ENCODE measurements around the gene FAM124B.
"Not testable (repeated sequence)": the region's sequence is repeated elsewhere in the genome, so short reads cannot be mapped to it uniquely, and the experiment has no call there.

Gene FAM124B

DNA sequence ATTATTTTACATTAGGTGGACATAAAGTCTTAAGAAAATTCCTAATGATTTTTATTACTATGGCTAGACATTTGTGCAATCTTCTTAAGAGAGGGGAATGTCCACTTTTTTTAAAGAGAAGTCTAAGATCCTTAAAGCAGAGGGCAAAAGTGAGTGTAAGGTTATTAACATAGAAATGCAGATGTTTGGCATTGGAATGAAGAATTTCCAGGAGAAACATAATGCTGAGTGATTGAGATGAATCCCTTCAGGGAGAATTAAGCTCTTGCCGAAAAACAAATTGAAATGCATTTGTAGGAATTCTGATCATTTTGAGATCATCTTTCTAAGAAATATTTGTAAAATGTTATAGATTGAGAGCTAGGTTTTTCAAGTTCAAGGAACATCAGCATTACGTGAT is 15.0 kb downstream of the FAM124B start:
- Histone ChIP-seq H3K4me3 (ENCODE audit: insufficient read depth, low read depth, low read length, poor library complexity, severe bottlenecking) (no peak overlapping the region), H3K27me3 (replicated peaks; ENCODE audit: control insufficient read depth, insufficient read depth, low read length, poor library complexity, severe bottlenecking) (no peaks in the 10 kb centered on the region), H3K36me3 (ENCODE audit: control insufficient read depth, insufficient read depth, low read length) (no peaks in the 10 kb centered on the region), H3K27ac (ENCODE audit: insufficient read depth, low read length, poor library complexity, severe bottlenecking) (no peak overlapping the region), H3K4me1 (ENCODE audit: control insufficient read depth, insufficient read depth, low read length, poor library complexity, severe bottlenecking) (no peaks in the 10 kb centered on the region), H3K9me3 (ENCODE audit: control insufficient read depth, low read length) (no peaks in the 10 kb centered on the region)
- no peak for DNase-seq

DNA sequence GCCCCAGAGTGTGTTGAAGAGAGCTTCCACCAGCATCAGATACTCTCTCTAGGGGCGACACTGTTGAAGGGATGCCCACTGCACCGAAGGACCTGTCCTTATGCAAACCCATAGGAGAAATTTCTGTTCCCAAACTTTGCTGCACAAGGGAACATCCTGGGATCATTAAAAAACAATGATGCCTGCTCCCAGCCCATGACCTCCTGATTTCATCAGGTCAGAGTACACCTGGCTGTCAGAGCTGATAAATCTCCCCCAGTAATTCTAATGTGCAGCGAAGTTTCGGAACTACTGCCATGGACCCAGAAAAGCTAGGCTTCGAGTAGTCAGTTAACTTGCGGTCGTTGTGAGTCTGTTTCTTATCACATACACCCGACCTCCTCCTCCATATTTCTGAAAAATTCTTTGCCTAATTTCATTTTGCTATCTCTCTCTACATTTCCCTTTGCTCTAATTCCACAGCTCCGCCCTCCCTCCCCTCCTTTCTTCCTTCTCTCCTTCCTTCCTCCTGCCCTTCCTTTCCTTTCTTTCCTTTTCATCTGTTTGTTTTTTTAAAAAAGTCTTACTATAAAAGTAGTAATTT is 18.8 kb downstream of the FAM124B start:
- no peaks in the 10 kb centered on the region for H3K4me1 ChIP-seq (ENCODE audit: control insufficient read depth, insufficient read depth, low read length, poor library complexity, severe bottlenecking)
- no peaks in the 10 kb centered on the region for H3K27me3 ChIP-seq (replicated peaks; ENCODE audit: control insufficient read depth, insufficient read depth, low read length, poor library complexity, severe bottlenecking)
- DNase-seq: no peak
- H3K36me3 ChIP-seq (ENCODE audit: control insufficient read depth, insufficient read depth, low read length): no peaks in the 10 kb centered on the region
- H3K9me3 ChIP-seq (ENCODE audit: control insufficient read depth, low read length): no peaks in the 10 kb centered on the region
- no peak overlapping the region for H3K27ac ChIP-seq (ENCODE audit: insufficient read depth, low read length, poor library complexity, severe bottlenecking)
- H3K4me3 ChIP-seq (ENCODE audit: insufficient read depth, low read depth, low read length, poor library complexity, severe bottlenecking): no peak overlapping the region

DNA sequence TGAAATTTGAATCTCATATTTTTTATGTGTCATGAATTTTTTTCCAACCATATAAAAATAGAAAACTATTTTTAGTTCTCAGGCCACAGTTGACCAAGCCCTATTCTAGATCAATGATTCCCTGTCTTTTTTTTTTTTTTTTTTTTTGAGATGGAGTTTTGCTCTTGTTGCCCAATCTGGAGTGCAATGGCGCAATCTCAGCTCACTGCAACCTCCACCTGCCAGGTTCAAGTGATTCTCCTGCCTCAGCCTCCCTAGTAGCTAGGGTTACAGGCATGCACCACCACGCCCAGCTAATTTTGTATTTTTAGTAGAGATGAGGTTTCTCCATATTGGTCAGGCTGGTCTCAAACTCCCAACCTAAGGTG is 19.6 kb downstream of the FAM124B start:
- DNase-seq; H3K4me3 ChIP-seq (ENCODE audit: insufficient read depth, low read depth, low read length, poor library complexity, severe bottlenecking); H3K36me3 ChIP-seq (ENCODE audit: control insufficient read depth, insufficient read depth, low read length); H3K4me1 ChIP-seq (ENCODE audit: control insufficient read depth, insufficient read depth, low read length, poor library complexity, severe bottlenecking); H3K9me3 ChIP-seq (ENCODE audit: control insufficient read depth, low read length); H3K27me3 ChIP-seq (replicated peaks; ENCODE audit: control insufficient read depth, insufficient read depth, low read length, poor library complexity, severe bottlenecking); H3K27ac ChIP-seq (ENCODE audit: insufficient read depth, low read length, poor library complexity, severe bottlenecking): not testable (repeated sequence)

DNA sequence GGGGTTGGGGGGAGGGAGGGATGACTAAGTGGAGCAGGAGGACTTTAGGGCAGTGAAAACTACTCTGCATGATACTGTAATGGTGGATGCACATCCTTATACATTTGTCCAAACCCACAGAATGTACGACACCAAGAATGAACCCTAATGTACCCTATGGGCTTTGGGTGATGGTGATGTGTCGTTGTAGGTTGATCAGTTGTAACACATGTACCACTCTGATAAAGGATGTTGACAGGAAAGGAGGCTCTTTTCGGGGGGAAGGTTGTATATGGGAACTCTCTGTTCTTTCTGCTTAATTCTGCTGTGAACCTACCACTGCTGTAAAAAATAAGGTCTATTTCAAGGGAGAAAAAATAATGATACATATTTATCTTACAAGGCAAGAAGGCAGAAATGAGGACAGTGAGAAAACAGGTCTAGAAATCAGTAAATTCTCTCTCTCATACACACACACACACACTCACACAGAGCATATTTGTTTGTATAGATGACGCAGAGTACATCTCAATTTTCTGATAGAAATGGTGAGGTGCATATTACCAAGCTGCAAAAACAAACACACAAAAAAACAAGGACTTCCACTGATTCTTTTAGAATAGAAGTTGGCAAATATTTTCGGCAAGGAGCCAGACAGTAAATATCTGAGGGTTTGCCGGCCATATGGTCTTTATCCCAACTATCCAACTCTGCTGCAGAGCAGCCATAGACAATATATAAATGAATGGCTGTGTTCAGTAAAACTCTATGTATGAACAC is 20.2 kb downstream of the FAM124B start:
- no peaks in the 10 kb centered on the region for H3K36me3 ChIP-seq (ENCODE audit: control insufficient read depth, insufficient read depth, low read length)
- DNase-seq: no peak
- H3K27ac ChIP-seq (ENCODE audit: insufficient read depth, low read length, poor library complexity, severe bottlenecking): no peak overlapping the region
- no peaks in the 10 kb centered on the region for H3K27me3 ChIP-seq (replicated peaks; ENCODE audit: control insufficient read depth, insufficient read depth, low read length, poor library complexity, severe bottlenecking)
- H3K4me1 ChIP-seq (ENCODE audit: control insufficient read depth, insufficient read depth, low read length, poor library complexity, severe bottlenecking): no peaks in the 10 kb centered on the region
- no peak overlapping the region for H3K4me3 ChIP-seq (ENCODE audit: insufficient read depth, low read depth, low read length, poor library complexity, severe bottlenecking)
- no peaks in the 10 kb centered on the region for H3K9me3 ChIP-seq (ENCODE audit: control insufficient read depth, low read length)

DNA sequence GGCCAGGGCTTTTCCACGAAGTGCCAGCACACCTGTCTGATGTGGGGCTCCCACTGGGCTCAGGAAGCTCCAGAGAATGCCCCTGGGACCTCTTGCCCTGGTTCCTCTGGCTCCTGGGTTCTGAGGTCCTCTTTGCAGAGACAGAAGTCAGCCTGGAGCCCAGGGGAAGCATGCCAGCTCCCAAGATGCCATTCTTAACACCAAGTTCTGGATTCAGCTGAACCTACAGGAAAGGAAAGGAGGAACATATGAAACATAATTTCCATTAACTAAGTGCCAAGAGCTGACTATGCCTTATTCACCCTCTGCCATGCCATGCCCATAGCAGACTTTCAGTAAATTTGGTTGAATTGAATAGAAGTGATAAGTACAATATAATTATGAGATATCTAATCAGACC is 21.9 kb downstream of the FAM124B start:
- no peaks in the 10 kb centered on the region for H3K9me3 ChIP-seq (ENCODE audit: control insufficient read depth, low read length)
- H3K4me3 ChIP-seq (ENCODE audit: insufficient read depth, low read depth, low read length, poor library complexity, severe bottlenecking): no peak overlapping the region
- H3K27ac ChIP-seq (ENCODE audit: insufficient read depth, low read length, poor library complexity, severe bottlenecking): no peak overlapping the region
- H3K36me3 ChIP-seq (ENCODE audit: control insufficient read depth, insufficient read depth, low read length): no peaks in the 10 kb centered on the region
- H3K27me3 ChIP-seq (replicated peaks; ENCODE audit: control insufficient read depth, insufficient read depth, low read length, poor library complexity, severe bottlenecking): no peaks in the 10 kb centered on the region
- no peak for DNase-seq
- H3K4me1 ChIP-seq (ENCODE audit: control insufficient read depth, insufficient read depth, low read length, poor library complexity, severe bottlenecking): no peaks in the 10 kb centered on the region

DNA sequence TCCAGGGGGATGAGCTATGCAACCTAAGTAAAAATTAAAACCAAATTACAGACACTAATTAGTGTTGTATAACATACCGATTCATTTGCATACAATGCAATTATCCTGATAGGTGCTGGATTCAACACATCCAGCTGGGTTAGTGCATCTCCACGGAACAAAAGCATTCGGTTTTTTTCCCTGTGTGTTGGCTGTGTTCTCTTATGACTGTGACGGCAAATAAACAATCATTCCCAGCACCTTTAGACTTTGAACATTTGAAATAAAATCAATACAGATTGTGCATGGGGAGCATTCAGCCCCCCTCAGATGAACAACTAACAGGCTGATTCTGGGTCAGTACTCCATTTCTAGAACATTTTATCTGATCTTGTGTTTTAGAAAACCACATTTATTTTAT is 22.7 kb downstream of the FAM124B start:
- Histone ChIP-seq H3K27ac (ENCODE audit: insufficient read depth, low read length, poor library complexity, severe bottlenecking) (no peak overlapping the region), H3K4me3 (ENCODE audit: insufficient read depth, low read depth, low read length, poor library complexity, severe bottlenecking) (no peak overlapping the region), H3K27me3 (replicated peaks; ENCODE audit: control insufficient read depth, insufficient read depth, low read length, poor library complexity, severe bottlenecking) (no peaks in the 10 kb centered on the region), H3K4me1 (ENCODE audit: control insufficient read depth, insufficient read depth, low read length, poor library complexity, severe bottlenecking) (no peaks in the 10 kb centered on the region), H3K36me3 (ENCODE audit: control insufficient read depth, insufficient read depth, low read length) (no peaks in the 10 kb centered on the region), H3K9me3 (ENCODE audit: control insufficient read depth, low read length) (no peaks in the 10 kb centered on the region)
- no peak for DNase-seq

DNA sequence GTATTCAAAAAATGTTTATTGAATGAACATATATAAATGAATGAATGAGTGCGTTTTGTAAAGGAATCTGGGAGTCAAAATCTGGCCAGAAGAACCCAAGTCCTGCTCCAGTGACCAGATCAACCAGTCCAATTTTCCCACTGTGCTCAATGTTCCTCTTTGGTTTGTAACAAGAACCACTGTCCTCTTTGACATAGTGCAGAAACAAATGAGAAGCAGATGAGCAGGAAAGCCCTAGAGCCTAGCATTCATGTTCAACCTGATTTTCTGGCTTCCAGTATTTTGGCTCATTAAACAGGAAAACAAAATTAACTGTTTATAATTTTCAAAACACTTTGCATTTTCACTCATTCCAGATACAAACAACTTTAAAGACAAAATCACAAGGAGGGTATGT is 23.2 kb downstream of the FAM124B start:
- Histone ChIP-seq H3K36me3 (ENCODE audit: control insufficient read depth, insufficient read depth, low read length) (no peaks in the 10 kb centered on the region), H3K27ac (ENCODE audit: insufficient read depth, low read length, poor library complexity, severe bottlenecking) (no peak overlapping the region), H3K27me3 (replicated peaks; ENCODE audit: control insufficient read depth, insufficient read depth, low read length, poor library complexity, severe bottlenecking) (no peaks in the 10 kb centered on the region), H3K4me1 (ENCODE audit: control insufficient read depth, insufficient read depth, low read length, poor library complexity, severe bottlenecking) (no peaks in the 10 kb centered on the region), H3K9me3 (ENCODE audit: control insufficient read depth, low read length) (no peaks in the 10 kb centered on the region), H3K4me3 (ENCODE audit: insufficient read depth, low read depth, low read length, poor library complexity, severe bottlenecking) (no peak overlapping the region)
- DNase-seq: no peak

DNA sequence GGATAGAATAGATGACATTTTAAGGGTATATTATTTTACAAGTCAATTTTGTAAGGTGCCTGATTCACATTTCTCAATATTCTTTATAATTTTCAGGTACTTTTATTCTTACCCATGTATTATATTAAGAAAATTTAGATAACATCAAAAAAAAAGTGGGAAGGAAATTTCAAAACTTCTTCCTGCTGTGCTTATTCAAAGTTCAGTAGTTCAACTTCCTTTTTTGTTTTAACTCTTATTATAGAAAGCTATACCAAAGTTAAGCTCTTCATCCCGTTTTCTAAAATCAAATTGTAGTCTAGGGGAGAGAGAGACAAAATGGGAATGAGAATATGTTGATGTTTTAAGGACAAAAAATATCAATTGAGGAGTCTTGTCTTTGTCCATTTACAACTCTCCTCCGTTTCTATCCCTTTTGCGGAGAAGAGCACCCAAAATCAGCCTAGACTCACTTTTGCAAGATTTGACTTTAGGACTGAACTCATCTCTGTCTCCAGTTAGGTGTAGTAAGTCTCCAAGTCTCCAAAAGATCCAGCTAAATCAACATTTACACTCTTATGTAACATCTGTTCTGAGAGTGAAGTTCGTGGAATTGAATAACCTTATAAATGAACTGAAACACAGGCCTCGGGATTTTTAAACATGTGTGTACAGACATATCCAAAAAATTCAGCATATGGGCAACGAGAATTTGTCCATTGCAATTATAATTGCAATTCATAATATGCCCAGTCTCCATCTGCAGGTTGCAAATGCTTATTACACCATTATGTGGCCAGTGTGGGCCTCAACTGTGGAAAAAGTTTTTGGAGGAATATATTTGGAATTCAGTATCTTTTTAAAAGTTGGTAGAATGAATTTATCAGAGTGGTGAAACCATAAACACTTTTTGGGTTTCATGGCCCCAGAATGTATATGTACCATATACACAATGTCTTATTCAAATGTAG is 23.9 kb downstream of the FAM124B start:
- DNase-seq: no peak
- no peaks in the 10 kb centered on the region for H3K27me3 ChIP-seq (replicated peaks; ENCODE audit: control insufficient read depth, insufficient read depth, low read length, poor library complexity, severe bottlenecking)
- H3K9me3 ChIP-seq (ENCODE audit: control insufficient read depth, low read length): no peaks in the 10 kb centered on the region
- no peaks in the 10 kb centered on the region for H3K36me3 ChIP-seq (ENCODE audit: control insufficient read depth, insufficient read depth, low read length)
- no peaks in the 10 kb centered on the region for H3K4me1 ChIP-seq (ENCODE audit: control insufficient read depth, insufficient read depth, low read length, poor library complexity, severe bottlenecking)
- no peak overlapping the region for H3K4me3 ChIP-seq (ENCODE audit: insufficient read depth, low read depth, low read length, poor library complexity, severe bottlenecking)
- H3K27ac ChIP-seq (ENCODE audit: insufficient read depth, low read length, poor library complexity, severe bottlenecking): no peak overlapping the region

DNA sequence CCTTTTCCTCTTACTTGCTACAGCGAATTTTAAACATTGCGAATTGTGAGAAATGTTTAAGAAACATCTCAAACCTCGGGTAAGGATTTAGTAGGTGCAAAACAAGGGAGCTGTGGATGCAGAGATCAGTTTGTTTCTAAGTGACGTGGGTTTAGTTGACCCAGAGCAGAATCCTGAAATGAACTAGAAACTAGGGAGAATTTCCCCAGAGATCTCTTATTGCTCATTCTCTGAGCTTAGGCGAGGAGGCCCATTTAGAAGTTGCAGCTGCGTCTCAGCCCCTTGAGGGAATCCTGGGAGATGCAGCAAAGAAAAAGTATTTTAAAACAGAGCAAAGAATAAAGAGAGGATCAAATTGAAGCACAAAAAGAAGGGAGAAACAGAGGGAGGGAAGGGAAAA is 29.3 kb downstream of the FAM124B start:
- no peaks in the 10 kb centered on the region for H3K36me3 ChIP-seq (ENCODE audit: control insufficient read depth, insufficient read depth, low read length)

More for the DNA sequence above, 29.3 kb downstream of the FAM124B start:
- Histone ChIP-seq H3K4me1 (ENCODE audit: control insufficient read depth, insufficient read depth, low read length, poor library complexity, severe bottlenecking) (no peaks in the 10 kb centered on the region), H3K9me3 (ENCODE audit: control insufficient read depth, low read length) (no peaks in the 10 kb centered on the region), H3K27ac (ENCODE audit: insufficient read depth, low read length, poor library complexity, severe bottlenecking) (no peak overlapping the region), H3K27me3 (replicated peaks; ENCODE audit: control insufficient read depth, insufficient read depth, low read length, poor library complexity, severe bottlenecking) (no peaks in the 10 kb centered on the region), H3K4me3 (ENCODE audit: insufficient read depth, low read depth, low read length, poor library complexity, severe bottlenecking) (no peak overlapping the region)
- DNase-seq: no peak
